Measurements from ENCODE around the gene GLO1.

DNA sequence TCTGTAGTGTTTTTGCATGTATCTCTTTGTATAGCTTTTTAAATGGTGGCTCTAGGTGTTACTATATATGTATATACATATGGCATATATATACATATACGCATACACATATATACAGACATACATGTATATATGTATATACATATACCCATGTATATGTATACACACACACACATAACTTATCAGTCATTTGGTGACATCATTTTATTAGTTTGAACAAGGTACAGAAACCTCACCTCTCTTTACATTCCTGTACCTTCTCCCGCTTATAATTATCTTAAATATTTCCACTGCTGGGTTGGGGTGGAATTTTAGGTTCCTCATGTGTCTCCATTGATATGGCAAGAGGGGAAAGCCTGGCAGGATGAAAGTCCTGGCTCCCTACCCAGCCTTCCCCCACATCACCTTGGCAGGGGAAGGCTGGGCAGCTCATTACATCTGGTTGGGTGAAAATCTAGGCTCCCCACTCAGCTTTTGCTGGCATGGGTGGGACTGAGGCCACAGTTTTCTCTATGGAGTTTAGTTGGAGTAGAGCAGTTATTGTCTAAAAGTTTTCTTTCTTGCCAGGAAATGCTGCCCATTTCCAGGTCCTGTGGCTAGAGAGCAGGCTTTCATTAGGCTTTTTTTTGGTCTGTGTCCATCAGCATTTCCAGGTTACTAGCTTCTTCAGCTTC is 7.6 kb downstream of the GLO1 start:
- TF ChIP-seq, protein P1, sequence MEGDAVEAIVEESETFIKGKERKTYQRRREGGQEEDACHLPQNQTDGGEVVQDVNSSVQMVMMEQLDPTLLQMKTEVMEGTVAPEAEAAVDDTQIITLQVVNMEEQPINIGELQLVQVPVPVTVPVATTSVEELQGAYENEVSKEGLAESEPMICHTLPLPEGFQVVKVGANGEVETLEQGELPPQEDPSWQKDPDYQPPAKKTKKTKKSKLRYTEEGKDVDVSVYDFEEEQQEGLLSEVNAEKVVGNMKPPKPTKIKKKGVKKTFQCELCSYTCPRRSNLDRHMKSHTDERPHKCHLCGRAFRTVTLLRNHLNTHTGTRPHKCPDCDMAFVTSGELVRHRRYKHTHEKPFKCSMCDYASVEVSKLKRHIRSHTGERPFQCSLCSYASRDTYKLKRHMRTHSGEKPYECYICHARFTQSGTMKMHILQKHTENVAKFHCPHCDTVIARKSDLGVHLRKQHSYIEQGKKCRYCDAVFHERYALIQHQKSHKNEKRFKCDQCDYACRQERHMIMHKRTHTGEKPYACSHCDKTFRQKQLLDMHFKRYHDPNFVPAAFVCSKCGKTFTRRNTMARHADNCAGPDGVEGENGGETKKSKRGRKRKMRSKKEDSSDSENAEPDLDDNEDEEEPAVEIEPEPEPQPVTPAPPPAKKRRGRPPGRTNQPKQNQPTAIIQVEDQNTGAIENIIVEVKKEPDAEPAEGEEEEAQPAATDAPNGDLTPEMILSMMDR (IDR thresholded peaks at IDR 0.05; ENCODE audit: insufficient read depth, low read length): no peak
- TF ChIP-seq, protein P2, sequence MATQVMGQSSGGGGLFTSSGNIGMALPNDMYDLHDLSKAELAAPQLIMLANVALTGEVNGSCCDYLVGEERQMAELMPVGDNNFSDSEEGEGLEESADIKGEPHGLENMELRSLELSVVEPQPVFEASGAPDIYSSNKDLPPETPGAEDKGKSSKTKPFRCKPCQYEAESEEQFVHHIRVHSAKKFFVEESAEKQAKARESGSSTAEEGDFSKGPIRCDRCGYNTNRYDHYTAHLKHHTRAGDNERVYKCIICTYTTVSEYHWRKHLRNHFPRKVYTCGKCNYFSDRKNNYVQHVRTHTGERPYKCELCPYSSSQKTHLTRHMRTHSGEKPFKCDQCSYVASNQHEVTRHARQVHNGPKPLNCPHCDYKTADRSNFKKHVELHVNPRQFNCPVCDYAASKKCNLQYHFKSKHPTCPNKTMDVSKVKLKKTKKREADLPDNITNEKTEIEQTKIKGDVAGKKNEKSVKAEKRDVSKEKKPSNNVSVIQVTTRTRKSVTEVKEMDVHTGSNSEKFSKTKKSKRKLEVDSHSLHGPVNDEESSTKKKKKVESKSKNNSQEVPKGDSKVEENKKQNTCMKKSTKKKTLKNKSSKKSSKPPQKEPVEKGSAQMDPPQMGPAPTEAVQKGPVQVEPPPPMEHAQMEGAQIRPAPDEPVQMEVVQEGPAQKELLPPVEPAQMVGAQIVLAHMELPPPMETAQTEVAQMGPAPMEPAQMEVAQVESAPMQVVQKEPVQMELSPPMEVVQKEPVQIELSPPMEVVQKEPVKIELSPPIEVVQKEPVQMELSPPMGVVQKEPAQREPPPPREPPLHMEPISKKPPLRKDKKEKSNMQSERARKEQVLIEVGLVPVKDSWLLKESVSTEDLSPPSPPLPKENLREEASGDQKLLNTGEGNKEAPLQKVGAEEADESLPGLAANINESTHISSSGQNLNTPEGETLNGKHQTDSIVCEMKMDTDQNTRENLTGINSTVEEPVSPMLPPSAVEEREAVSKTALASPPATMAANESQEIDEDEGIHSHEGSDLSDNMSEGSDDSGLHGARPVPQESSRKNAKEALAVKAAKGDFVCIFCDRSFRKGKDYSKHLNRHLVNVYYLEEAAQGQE (IDR thresholded peaks at IDR 0.05; ENCODE audit: insufficient replicate concordance, low read depth): no peak
